OCI-LY3 (cell line): ENCODE measurements around the gene B4GALT1.

Experiments used
- H2AFZ ChIP-seq: fragments of 200-600, 300-600 bp; shearing (Covaris generic); 2 replicates; pipeline ENCODE4 v1.6.0; 2014; ENCODE audit warnings: antibody characterized with exemption, low read depth, low read length
- H3K27ac ChIP-seq: fragments of 200-600, 300-600 bp; sonication (generic); 2 replicates; pipeline ENCODE4 v1.5.1; 2014; ENCODE audit warnings: mild to moderate bottlenecking, low read length, moderate library complexity, mixed read lengths
- H3K27me3 ChIP-seq: fragments of 200-600, 300-600 bp; sonication (generic); 2 replicates; pipeline ENCODE4 v1.6.1; 2014; ENCODE audit warnings: low read depth, low read length, mixed read lengths
- H3K36me3 ChIP-seq: fragments of 200-600, 300-600 bp; sonication (generic); replicated peaks from 2 replicates; pipeline ENCODE3; 2014; ENCODE audit warnings: low read depth, low read length, mixed read lengths
- H3K4me1 ChIP-seq: fragments of 300-600, 200-600 bp; sonication (generic); 2 replicates; pipeline ENCODE4 v1.6.1; 2014; ENCODE audit warnings: low read length, mixed read lengths
- H3K4me2 ChIP-seq: fragments of 200-600, 300-600 bp; sonication (generic); 2 replicates; pipeline ENCODE4 v1.6.1; 2014; ENCODE audit warnings: low read length, mixed read lengths
- H3K4me3 ChIP-seq: fragments of 300-600, 200-600 bp; sonication (generic); 2 replicates; pipeline ENCODE4 v1.5.1; 2014; ENCODE audit warnings: antibody characterized with exemption, mild to moderate bottlenecking, low read length, moderate library complexity
- H3K79me2 ChIP-seq: fragments of 300-600, 200-600 bp; shearing (Covaris generic); 2 replicates; pipeline ENCODE4 v1.6.1; 2014; ENCODE audit warnings: mild to moderate bottlenecking, low read length, mixed read lengths
- H3K9ac ChIP-seq: fragments of 300-600, 200-600 bp; shearing (Covaris generic); 2 replicates; pipeline ENCODE4 v1.6.0; 2014; ENCODE audit warnings: mild to moderate bottlenecking, low read length, moderate library complexity
- H3K9me3 ChIP-seq: fragments of 200-600, 300-600 bp; shearing (Covaris generic); 2 replicates; pipeline ENCODE4 v1.6.1; 2014; ENCODE audit warnings: low read length, mixed read lengths; ENCODE audit not compliant: insufficient read depth
- H4K20me1 ChIP-seq: fragments of 200-600, 300-600 bp; sonication (generic); 2 replicates; pipeline ENCODE4 v1.6.1; 2016; ENCODE audit warnings: low read length, mixed read lengths; ENCODE audit not compliant: insufficient read depth
- CTCF ChIP-seq: fragments of 200-600, 300-600 bp; sonication (generic); IDR thresholded peaks from 2 replicates; pipeline ENCODE4 v1.5.1; 2014; ENCODE audit warnings: antibody characterized with exemption, low read length, low read depth
- EZH2phosphoT487 ChIP-seq: fragments of 200-600 bp; shearing (Covaris generic); IDR thresholded peaks from 2 replicates; pipeline ENCODE4 v1.6.1; 2018; ENCODE audit warnings: antibody characterized with exemption, mixed run types, low read depth

The B4GALT1 gene

DNA sequence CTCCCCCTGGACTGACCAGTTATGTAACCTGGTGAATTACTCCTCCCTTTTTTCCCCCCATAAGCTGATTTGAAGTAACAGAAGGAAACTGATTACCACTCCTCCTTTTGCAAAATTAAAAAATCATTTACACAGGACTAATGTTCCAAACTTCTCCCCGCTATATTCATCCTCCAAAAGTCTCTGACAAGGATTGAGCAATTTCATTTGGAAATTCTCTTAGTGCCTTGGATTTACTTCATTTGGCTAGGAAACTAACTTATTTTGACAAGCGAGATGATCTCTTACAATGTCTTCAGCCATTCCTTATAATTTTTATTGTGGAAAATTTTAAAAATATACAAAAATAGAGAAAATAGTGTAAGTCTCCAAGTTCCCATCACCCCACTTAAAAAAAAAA lies 15.4 kb upstream of the B4GALT1 start:
- Histone ChIP-seq H3K4me3 (no peak overlapping the region), H3K4me1 (peaks cover 30% of the 10 kb centered on the region), H3K36me3 (no peaks in the 10 kb centered on the region), H3K27me3 (no peaks in the 10 kb centered on the region), H3K9ac (no peak overlapping the region), H4K20me1 (no peaks in the 10 kb centered on the region), H3K9me3 (no peaks in the 10 kb centered on the region), H3K79me2 (no peaks in the 10 kb centered on the region), H3K4me2 (no peak overlapping the region), H3K27ac (no peak overlapping the region), H2AFZ (no peak overlapping the region)
- TF ChIP-seq CTCF (no peak), EZH2phosphoT487 (no peak)

GRCh38 chr9:33180526-33181184 lies 13.5 kb upstream of the B4GALT1 start:
- H3K79me2 ChIP-seq: no peaks in the 10 kb centered on the region
- no peak overlapping the region for H3K9ac ChIP-seq
- TF ChIP-seq CTCF: no peak
- no peak for TF ChIP-seq EZH2phosphoT487
- no peak overlapping the region for H3K27ac ChIP-seq
- no peak overlapping the region for H3K4me3 ChIP-seq
- H3K36me3 ChIP-seq: no peaks in the 10 kb centered on the region
- no peak overlapping the region for H3K4me2 ChIP-seq
- no peaks in the 10 kb centered on the region for H3K9me3 ChIP-seq
- no peaks in the 10 kb centered on the region for H4K20me1 ChIP-seq
- H2AFZ ChIP-seq: no peak overlapping the region
- peaks cover 23% of the 10 kb centered on the region for H3K4me1 ChIP-seq
- H3K27me3 ChIP-seq: peaks cover 4% of the 10 kb centered on the region; the same call in 1 of the 2 replicates

DNA sequence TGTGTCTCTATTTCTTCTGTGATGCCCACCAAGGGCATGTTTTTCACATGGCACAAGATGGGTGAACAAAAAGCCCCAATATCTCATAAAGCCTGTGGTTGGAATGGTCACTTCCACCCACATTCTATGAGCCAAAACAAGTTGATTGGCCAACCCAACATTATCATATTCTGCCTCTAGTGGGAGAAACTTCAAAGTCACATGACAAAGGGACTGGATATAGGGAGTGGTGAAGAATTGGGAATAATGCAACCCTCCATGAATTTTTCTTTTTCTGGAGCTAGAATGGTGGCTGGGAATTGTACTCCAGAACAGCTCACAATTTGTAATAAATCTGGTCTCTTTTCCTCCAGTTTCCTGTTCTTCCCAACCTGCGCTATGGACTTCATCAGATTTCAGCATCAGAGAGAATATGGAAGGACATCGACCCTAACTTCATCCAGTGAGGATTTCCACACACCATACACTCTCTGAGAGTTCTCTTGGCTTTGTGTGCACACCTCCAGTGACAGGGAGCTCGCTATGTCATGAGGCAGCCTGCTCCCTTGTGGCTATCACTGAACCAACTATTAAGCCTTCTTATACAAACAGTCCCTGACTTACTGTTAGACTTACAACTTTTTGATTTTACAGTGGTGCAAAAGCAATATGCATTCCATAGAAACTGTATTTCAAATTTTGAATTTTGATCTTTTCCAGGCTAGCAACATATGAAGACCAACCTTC lies 12.0 kb upstream of the B4GALT1 start:
- Histone ChIP-seq H3K27me3 (peaks cover 4% of the 10 kb centered on the region; the same call in 1 of the 2 replicates), H3K27ac (no peak overlapping the region), H3K9me3 (no peaks in the 10 kb centered on the region), H3K9ac (no peak overlapping the region), H2AFZ (no peak overlapping the region), H3K79me2 (no peaks in the 10 kb centered on the region), H3K36me3 (no peaks in the 10 kb centered on the region), H4K20me1 (no peaks in the 10 kb centered on the region), H3K4me2 (no peak overlapping the region), H3K4me1 (peaks cover 15% of the 10 kb centered on the region), H3K4me3 (no peak overlapping the region)
- TF ChIP-seq CTCF (0 out of 2 replicates have a peak, but pooled peaks have one; percentile 7), EZH2phosphoT487 (no peak)

GRCh38 chr9:33177639-33178038 lies 10.5 kb upstream of the B4GALT1 start:
- Histone ChIP-seq H3K4me1 (peaks cover 15% of the 10 kb centered on the region), H3K4me3 (no peak overlapping the region), H4K20me1 (no peaks in the 10 kb centered on the region), H3K4me2 (0 out of 2 replicates have a peak overlapping the region, but pooled peaks have one; percentile 28), H3K27ac (no peak overlapping the region), H3K36me3 (no peaks in the 10 kb centered on the region), H2AFZ (no peak overlapping the region), H3K9ac (no peak overlapping the region), H3K9me3 (no peaks in the 10 kb centered on the region), H3K27me3 (peaks cover 4% of the 10 kb centered on the region; the same call in 1 of the 2 replicates), H3K79me2 (no peaks in the 10 kb centered on the region)
- no peak for TF ChIP-seq EZH2phosphoT487
- no peak for TF ChIP-seq CTCF
